GM18526 (cell line): ENCODE measurements around the gene EPHA10.

Source experiments
- POLR2A ChIP-seq: IDR thresholded peaks from 3 replicates; pipeline ENCODE4 v1.6.1; 2011; ENCODE audit not compliant: insufficient read length; ENCODE audit errors: extremely low read depth

EPHA10 gene

DNA sequence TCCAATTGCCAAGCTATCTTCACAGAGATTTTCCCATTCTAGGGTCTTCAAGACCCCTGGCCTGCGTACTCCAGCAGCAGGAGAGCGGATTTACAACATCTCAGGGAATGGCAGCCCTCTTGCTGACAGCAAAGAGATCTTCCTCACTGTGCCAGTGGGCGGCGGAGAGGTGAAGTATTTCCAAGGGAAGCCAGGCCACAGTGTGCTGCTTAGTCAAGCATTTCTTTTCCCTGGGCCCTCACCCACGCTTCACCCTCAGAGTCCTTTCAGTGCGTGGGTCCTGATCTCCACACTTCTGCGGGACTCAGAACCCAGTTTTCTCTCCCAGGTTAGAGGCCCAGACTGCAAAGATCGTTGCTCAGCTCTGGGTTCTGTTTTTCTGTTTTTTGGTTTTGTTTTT, 59.5 kb downstream of the EPHA10 start:
- TF ChIP-seq POLR2A: no peak

DNA sequence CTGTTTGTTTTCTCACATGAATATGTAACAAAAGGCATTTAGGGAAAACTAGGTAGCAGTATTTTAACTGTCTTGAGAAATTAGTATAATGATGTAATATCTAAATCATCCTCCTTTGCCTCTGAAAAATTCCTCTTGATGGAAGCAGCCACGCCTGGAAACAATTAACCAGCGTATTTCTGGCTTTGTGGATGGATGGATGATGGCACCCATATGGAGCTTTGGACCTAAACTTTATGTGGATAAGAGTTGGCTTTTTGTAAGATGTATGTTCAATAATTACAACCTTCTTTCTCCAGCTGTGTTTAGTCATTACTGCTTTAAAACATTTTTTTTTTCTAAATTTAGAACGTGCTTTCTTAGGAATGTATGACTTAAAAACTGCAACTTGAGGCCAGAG, 60.0 kb downstream of the EPHA10 start:
- TF ChIP-seq POLR2A: no peak

DNA sequence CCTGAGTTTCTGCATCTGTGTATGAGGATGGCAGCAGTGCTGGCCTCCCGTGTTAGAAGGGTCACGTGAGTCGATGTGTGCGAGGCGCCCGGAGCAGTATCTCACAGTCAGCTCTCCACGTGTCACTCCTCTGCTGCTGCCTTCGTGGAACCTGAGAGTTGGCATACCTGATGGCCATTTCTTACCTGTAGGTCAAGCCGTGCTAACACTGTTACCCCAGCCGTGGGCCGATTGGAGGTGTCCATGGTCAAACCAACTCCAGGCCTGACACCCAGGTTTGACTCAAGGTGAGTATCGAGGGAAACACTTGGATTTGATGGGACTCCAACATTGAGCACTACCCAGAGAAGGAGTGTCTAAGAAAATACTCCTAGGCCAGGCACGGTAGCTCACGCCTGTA, 61.9 kb downstream of the EPHA10 start:
- TF ChIP-seq POLR2A: no peak

DNA sequence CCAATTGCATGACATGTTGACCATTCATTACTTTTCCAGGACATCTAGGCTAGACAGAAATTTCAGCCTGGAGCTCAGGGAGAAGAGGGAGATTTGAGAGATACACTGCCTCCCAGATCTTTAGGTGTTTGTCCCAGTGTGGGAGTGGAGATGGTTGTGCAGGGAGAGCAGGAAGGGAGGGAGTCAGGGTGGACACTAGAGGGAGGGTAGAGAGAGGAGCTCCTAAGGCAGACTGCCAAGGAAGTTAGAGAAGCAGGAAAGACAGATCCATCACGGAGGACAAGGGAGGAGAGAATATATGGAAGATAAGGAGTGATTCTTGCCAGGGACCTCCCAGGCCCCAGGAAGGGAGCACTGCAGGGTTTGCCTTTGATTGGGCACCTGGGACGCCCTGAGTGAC, 63.9 kb downstream of the EPHA10 start:
- no peak for TF ChIP-seq POLR2A

DNA sequence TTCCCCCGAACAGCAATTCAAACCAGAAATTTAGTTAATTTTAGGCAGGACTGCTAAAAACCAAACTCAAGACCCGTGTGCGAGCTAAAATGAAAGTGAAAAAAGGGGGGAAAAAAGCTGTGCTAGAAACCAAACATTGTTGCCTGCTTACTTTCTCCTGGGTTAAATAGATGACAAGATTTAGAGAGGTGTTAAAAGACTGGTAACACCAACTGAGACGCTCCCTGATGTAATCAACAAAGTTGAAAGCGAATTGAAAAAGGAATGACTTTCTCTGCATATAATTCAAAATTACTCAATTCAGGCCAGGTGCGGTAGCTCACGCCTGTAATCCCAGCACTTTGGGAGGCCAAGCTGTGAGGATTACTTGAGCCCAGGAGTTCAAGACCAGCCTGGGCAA, 65.8 kb downstream of the EPHA10 start:
- TF ChIP-seq POLR2A: no peak

DNA sequence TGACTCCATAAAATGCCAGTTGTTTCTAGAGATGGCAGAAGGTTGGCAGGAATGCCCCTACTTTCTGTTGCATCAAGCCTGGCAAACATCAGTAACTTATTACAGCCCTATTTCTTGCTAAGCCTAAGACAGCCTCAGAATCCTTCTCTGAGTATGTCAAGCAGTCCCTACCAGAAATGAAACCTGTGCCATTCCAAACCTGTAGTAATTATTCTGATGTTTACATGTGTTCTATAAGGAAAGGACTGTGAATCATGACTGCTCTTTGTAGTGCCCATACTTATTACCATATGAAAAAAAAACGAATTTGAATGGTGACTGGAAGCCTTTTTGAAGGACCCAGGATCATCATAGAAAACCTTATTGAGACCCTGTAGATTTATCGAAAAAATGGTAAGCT, 67.2 kb downstream of the EPHA10 start:
- TF ChIP-seq POLR2A: no peak

DNA sequence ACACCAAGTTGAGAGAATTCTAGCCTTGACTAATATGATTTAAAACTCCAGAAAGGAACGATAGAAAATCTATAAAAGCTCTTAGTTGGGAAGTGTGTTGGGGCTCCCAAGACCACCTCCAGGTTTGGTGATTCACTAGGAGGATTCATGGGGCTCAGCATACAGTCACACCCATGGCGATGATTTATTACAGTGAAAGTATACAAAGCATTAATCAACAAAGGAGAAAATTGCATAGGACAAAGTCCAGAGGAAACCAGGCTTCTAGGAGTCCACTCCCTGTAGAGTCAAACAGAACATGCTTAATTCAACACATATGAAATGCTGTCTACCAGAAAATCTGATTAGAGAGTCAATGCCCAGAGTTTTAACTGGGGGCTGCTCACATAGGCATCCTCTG, 67.8 kb downstream of the EPHA10 start:
- no peak for TF ChIP-seq POLR2A

DNA sequence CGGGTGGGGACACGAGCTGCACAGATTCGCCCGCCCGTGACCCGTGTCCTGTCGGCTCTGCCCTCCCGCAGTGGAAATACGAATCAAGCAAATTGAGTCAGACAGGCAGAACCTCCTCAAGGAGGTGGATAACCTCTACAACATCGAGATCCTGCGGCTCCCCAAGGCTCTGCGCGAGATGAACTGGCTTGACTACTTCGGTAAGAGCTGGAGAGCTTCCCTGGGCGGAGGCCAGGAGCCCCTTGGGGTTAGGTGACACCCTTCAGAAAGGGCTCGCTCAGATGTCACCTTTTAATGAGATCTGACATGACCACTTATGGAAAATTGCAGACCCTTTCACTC, 72.1 kb downstream of the EPHA10 start:
- no peak for TF ChIP-seq POLR2A

DNA sequence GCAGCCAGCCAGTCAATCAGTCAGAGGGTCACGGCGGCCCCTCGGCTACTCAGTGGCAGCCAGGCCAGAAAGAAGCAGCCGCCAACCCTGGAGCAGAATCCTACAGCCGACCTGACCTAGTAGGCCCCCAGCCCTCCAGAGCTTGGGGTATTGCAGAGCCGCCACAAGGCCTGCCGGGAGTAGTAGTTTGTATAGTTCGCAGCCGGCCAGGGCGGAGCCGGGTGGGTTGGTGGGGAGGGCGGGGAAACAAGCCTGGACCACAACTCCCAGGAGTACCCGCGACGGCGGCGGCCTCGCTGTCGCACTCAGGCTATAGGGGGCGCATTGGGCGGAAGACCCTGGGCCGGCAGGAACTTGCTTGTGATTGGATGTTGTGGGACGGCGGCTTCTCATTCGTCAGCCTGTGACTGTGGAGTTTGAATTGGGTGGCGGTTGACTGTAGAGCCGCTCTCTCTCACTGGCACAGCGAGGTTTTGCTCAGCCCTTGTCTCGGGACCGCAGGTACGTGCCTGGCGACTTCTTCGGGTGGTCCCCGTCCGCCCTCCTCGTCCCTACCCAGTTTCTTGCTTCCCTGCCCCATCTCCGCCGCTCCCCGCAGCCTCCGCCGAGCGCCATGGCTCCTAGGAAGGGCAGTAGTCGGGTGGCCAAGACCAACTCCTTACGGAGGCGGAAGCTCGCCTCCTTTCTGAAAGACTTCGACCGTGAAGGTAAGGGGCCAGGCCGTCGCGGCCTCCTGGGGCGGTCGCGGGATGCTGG, 72.7 kb downstream of the EPHA10 start, which contains the start of gene CDCA8:
CDCA8 (plus strand) TSS at position 439 of the 756 bp plus-strand sequence; CDS start at position 614, 175 bp downstream.
- peak; percentile 72 for TF ChIP-seq POLR2A

DNA sequence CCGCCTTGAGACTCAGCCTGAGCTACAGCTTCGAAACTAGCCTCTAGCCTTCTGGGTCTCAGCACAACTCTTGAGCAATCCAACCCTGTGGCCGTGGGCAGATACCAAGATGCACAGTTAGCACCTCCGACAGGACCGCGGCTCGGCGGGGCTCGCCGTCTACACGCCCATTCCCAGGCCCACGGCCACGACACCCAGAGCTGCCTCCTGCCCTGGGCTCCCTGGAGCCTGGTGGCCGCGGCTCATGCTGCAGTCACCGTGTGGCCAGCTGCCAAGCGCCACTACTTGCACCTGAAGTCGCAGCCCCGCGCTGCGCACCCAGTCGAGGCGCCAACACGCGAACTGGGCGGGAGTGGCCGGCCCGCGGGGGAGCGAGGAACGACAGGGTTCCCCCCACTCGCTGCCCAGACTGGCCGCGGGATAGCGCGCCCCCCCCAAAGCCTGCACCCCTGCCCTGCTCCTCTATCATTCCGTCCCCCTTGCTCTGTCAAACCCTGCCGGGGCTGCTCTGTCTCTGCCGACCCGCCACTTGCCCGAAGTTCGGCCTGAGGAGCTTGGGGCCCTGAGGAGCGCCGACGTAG, 73.3 kb downstream of the EPHA10 start:
- no peak for TF ChIP-seq POLR2A

DNA sequence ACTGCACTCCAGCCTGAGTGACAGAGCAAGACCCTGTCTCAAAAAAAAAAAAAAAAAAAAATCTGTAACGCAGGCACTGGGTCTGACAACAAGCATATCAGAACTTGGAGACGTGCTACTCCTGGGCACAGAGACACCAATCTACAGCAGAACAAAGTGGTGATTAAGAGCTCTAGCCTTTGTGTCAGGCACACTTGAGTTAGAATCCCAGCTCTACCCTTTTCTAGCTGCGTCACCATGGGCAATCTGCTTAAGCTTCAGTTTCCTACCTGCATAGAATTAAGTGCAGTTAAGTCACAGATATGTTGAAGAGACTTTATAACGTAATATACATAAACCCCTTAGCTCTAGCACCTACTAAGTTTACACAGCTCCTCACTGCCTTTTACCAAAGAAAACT, 76.0 kb downstream of the EPHA10 start:
- TF ChIP-seq POLR2A: no peak

DNA sequence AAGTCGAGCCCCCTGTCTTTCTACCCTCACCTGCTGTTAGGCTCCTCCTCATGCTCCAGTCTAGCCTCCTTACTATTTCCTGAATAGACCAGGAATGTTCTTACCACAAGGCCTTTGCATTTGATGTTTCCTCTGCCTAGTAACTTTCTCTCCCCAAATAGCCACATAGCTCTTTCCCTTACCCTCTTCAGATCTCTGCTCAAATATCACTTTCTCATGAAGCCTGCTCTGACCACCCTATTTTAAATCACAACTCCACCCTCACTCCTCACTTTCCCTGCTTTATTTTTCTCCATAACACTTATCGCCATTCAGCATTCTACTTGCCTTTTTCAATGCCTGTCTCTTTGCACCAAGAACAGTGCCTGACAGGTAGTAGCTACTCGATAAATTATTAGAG, 79.2 kb downstream of the EPHA10 start:
- TF ChIP-seq POLR2A: no peak

DNA sequence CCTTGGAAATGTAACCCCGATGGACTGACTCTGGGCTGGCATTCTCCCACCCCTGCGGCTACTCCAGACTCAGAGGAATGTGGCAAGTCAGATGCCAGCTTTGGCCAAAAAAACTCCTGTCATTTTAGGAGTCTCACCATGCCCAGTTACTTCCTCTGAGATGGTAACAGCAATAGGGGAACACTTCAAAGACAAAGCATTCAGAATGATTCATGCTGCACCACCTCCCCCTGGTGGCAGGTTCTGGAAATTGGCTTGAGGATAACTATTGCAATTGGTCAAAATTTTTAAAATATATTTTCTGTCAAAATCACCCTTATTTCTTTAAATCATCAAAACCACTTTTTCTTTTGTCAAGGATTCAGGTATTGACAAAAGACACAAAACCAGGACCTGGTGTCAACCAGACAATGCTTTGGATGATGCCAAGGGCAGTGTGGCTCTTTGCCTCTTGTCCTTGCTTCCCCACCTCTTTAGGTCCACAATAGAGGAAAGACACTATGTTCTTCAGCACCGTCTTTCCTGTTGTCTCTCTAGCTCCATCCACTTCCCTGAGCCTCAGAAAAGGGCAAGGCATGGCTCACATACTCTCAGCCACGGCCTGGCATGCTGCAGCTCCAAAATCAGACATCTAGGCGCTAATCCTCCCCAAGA, 82.5 kb downstream of the EPHA10 start:
- no peak for TF ChIP-seq POLR2A

DNA sequence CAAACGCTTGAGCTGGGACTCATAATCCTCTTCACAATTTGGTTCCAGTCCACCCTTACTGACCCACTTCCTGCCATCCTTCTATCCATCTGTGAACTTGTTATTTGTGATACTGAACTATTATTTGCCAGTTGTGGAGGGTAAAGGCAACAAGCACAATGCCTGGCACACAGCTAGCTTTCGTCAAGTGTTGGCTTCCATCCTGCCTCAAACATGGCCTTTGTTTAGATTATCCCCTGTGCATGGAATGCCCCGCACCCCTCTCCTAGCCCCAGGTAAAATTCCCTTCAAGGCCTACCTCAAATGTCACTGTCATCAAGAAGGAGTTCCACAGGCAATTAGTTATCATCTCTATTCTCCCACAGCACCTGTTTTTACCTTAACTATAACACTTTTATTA, 84.0 kb downstream of the EPHA10 start:
- no peak for TF ChIP-seq POLR2A

DNA sequence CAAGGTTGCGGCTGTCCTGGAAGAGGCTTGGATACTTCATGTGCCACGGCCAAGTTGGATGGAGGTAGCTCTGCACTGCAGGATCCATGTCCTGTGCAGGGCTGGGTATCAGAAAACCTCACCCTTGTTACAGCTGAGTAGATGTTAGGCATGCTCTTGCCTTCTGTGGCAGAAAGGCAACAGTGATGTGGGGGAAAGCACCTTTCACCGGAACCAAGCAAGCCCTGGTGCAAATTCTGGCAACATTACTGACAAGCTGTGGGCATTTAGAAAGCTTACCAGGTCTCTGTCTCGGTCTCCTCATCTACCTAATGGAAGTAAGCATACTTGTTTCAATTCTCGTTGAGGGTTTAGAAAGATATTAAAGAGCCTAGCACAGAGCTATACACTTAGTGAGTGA, 87.1 kb downstream of the EPHA10 start:
- no peak for TF ChIP-seq POLR2A

DNA sequence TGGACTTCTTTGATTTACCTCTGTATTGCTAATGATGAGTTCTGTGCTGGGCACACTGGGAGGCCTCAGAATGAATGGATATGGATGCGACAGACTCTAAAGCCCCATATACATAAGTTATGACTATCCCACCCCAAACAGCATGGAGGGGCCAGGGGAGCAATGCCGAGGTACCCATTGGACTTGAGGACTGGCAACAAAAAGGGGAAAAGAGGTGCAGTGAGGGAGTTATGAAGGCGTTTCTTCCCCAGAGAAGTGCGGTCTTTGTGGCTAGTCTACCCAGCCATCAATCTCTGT, 87.8 kb downstream of the EPHA10 start:
- TF ChIP-seq POLR2A: no peak
